ENCODE measurements around the gene NDUFB8.

Gene NDUFB8

GRCh38 chr10:100507357-100507732 lies 22.3 kb downstream of the NDUFB8 start:
- ATAC-seq: no peak

GRCh38 chr10:100506596-100507356 lies 22.9 kb downstream of the NDUFB8 start:
- ATAC-seq: peak; percentile 77
- TF ChIP-seq ZFP30 (CRISPR knock-in tag; IDR thresholded peaks at IDR 0.05) (no peak), ZNF8 (CRISPR knock-in tag; IDR thresholded peaks at IDR 0.05) (no peak), ISL1 (CRISPR knock-in tag; IDR thresholded peaks at IDR 0.05) (peak; percentile 45), PPARA (CRISPR knock-in tag; IDR thresholded peaks at IDR 0.05; ENCODE audit: borderline replicate concordance) (no peak), ZNF70 (CRISPR knock-in tag; IDR thresholded peaks at IDR 0.05) (no peak)

More at GRCh38 chr10:100507357-100507732, 22.3 kb downstream of the NDUFB8 start:
- TF ChIP-seq RARB (CRISPR knock-in tag; IDR thresholded peaks at IDR 0.05) (no peak), TOX (CRISPR knock-in tag; IDR thresholded peaks at IDR 0.05; ENCODE audit: borderline replicate concordance) (no peak), TCF4 (CRISPR knock-in tag; IDR thresholded peaks at IDR 0.05; ENCODE audit: borderline replicate concordance) (no peak), BACH2 (CRISPR knock-in tag; IDR thresholded peaks at IDR 0.05; ENCODE audit: borderline replicate concordance) (no peak), GLIS3 (CRISPR knock-in tag; IDR thresholded peaks at IDR 0.05) (no peak), CSRNP3 (CRISPR knock-in tag; IDR thresholded peaks at IDR 0.05) (no peak), ZFP30 (CRISPR knock-in tag; IDR thresholded peaks at IDR 0.05) (no peak), ZC3H10 (CRISPR knock-in tag; IDR thresholded peaks at IDR 0.05) (no peak)

- no peak for TF ChIP-seq CSRNP3 (CRISPR knock-in tag; IDR thresholded peaks at IDR 0.05)
- TF ChIP-seq ZFP30 (CRISPR knock-in tag; IDR thresholded peaks at IDR 0.05): no peak
- TF ChIP-seq ARNTL (CRISPR knock-in tag; IDR thresholded peaks at IDR 0.05; ENCODE audit: borderline replicate concordance, low read depth): no peak
- TF ChIP-seq ISL1 (CRISPR knock-in tag; IDR thresholded peaks at IDR 0.05): no peak
- TF ChIP-seq ESRRG (CRISPR knock-in tag; IDR thresholded peaks at IDR 0.05): no peak
- TF ChIP-seq CSDC2 (CRISPR knock-in tag; IDR thresholded peaks at IDR 0.05): no peak
- TF ChIP-seq TSHZ2 (CRISPR knock-in tag; IDR thresholded peaks at IDR 0.05): no peak
- TF ChIP-seq ZNF565 (CRISPR knock-in tag; conservative IDR thresholded peaks at IDR 0.05; ENCODE audit: low read depth): no peak
- no peak for TF ChIP-seq POU6F1 (CRISPR knock-in tag; IDR thresholded peaks at IDR 0.05; ENCODE audit: borderline replicate concordance, low read depth)
- TF ChIP-seq PATZ1 (CRISPR knock-in tag; IDR thresholded peaks at IDR 0.05; ENCODE audit: borderline replicate concordance): no peak
- TF ChIP-seq ZC3H10 (CRISPR knock-in tag; IDR thresholded peaks at IDR 0.05): no peak
- no peak for TF ChIP-seq OSR1 (CRISPR knock-in tag; IDR thresholded peaks at IDR 0.05)
- TF ChIP-seq TCF4 (CRISPR knock-in tag; IDR thresholded peaks at IDR 0.05; ENCODE audit: borderline replicate concordance): no peak
- no peak for TF ChIP-seq ZNF8 (CRISPR knock-in tag; IDR thresholded peaks at IDR 0.05)
- TF ChIP-seq BACH2 (CRISPR knock-in tag; IDR thresholded peaks at IDR 0.05; ENCODE audit: borderline replicate concordance): no peak
- no peak for TF ChIP-seq RARB (CRISPR knock-in tag; IDR thresholded peaks at IDR 0.05)
- TF ChIP-seq GLIS3 (CRISPR knock-in tag; IDR thresholded peaks at IDR 0.05): no peak
- no peak for TF ChIP-seq ZNF70 (CRISPR knock-in tag; IDR thresholded peaks at IDR 0.05)
- no peak for TF ChIP-seq CREB5 (CRISPR knock-in tag; IDR thresholded peaks at IDR 0.05; ENCODE audit: low read depth)
- TF ChIP-seq PPARA (CRISPR knock-in tag; IDR thresholded peaks at IDR 0.05; ENCODE audit: borderline replicate concordance): no peak
- no peak for ATAC-seq
Measured at GRCh38 chr10:100505164-100505563, 24.5 kb downstream of the NDUFB8 start.

Measured in SK-N-SH treated with all-trans-retinoic acid at 6 μM for 48 hours (cell line).